Epithelial cell of esophagus (primary cell): ENCODE measurements around the gene BDNF.

Experiments used
- DNase-seq: peaks from one replicate; pipeline ENCODE4 v3.0.0; 2010; ENCODE audit warnings: low read depth
- H3K4me3 ChIP-seq: 2 replicates; pipeline ENCODE4 v1.5.1; 2011; ENCODE audit warnings: mild to moderate bottlenecking, low read length, control low read depth
- TF ChIP-seq, protein P1 (sequence below): IDR thresholded peaks from 2 replicates; pipeline ENCODE4 v1.5.1; 2011; ENCODE audit warnings: low read depth, mild to moderate bottlenecking, low read length, control low read depth, inconsistent platforms; ENCODE audit not compliant: insufficient read depth; ENCODE audit errors: missing control alignments

Gene BDNF

DNA sequence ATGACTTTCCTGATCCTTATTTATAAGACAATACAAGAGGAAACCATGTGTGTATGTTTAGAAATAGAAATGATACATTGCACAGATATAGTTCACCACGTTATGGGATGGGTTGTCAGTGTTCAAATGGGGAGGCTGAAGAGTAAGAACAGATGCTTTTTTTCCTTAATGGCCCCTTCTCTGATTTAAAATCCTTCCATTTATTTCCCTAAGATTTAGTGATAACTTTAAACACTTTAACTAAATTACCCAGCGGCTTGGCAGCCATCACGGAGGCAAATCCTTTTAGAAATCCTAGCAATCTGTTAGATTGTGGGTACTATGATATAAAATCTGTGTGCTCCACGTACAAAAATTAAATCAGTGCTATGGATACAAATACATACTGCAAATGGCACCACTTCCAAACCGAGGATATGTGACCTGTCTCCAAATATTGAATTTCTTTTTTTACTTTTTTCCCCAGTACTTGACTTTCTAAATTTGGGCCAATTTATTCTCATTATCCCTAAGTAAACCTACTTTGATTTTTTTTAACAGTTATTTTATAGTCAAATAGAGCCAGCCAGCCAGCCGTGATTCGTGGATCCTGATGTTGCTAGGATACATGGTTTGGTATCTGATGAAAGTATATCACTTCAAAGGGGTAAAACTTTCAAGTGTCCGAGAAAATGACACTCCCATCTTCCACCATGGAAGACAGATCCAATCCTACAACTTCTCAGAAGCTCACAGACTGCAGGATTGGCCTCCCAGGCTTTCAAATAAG is 46.1 kb downstream of the BDNF start:
- TF ChIP-seq, protein P1, sequence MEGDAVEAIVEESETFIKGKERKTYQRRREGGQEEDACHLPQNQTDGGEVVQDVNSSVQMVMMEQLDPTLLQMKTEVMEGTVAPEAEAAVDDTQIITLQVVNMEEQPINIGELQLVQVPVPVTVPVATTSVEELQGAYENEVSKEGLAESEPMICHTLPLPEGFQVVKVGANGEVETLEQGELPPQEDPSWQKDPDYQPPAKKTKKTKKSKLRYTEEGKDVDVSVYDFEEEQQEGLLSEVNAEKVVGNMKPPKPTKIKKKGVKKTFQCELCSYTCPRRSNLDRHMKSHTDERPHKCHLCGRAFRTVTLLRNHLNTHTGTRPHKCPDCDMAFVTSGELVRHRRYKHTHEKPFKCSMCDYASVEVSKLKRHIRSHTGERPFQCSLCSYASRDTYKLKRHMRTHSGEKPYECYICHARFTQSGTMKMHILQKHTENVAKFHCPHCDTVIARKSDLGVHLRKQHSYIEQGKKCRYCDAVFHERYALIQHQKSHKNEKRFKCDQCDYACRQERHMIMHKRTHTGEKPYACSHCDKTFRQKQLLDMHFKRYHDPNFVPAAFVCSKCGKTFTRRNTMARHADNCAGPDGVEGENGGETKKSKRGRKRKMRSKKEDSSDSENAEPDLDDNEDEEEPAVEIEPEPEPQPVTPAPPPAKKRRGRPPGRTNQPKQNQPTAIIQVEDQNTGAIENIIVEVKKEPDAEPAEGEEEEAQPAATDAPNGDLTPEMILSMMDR: no peak
- H3K4me3 ChIP-seq: no peak overlapping the region
- DNase-seq: no peak

DNA sequence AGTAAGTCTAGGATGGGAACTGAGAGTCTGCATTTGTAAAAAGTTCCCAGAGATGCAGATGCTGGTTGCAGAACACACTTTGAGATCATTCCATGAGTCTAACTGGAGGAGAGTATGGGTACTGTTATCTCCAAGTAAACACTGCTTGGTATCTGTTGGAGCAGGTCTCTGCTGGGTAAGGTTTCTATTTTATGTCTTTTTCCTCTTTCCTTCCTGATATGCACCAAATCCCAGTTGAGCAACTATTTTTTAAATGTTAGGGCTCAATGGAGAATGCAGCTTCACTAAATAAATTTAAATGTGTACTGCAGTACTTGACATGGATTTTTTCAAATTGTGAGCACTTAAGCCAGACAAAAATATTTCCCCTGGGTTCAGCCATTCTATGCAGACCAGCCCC is 48.5 kb downstream of the BDNF start:
- TF ChIP-seq, protein P1: no peak
- DNase-seq: no peak
- H3K4me3 ChIP-seq: no peak overlapping the region

DNA sequence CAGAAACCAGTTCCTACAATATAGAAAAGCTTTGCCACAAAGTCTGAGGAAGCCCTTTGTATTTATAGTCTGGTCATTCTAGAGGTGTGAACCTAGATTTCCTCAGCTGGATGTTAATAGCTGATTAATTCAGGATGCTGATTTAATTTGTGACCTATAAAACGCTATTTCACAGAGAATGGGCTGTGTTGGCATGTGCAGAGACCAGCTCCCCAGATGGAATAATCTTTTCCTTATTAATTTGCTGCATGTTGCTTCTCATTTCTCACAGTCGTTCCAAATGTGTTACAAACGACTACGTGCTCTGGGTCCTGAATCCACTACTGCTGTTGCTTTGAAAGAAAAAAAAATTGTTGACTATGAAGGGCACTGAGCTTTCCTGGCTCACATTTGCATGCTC is 49.3 kb downstream of the BDNF start:
- TF ChIP-seq, protein P1: no peak
- DNase-seq: no peak
- no peak overlapping the region for H3K4me3 ChIP-seq

DNA sequence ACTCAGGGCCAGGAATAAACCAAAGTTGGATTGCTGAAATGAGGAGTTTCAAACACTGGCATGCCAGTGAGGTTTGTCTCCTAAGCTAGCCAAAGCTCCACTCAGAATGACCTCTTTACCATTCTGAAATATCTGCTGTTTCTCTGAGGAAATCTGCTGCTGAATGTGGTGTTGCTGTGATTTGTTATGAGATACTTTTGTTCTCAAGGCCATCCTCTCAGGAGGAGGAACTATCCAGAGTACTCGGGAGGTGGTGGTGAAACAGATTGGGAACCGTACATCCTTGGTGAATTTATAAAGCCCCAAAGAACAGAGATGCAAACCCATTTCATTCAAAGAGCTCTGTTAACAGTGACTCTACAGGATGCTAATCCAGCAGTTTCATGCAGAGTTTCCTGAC is 50.5 kb downstream of the BDNF start:
- TF ChIP-seq, protein P1: no peak
- no peak for DNase-seq
- H3K4me3 ChIP-seq: no peak overlapping the region

DNA sequence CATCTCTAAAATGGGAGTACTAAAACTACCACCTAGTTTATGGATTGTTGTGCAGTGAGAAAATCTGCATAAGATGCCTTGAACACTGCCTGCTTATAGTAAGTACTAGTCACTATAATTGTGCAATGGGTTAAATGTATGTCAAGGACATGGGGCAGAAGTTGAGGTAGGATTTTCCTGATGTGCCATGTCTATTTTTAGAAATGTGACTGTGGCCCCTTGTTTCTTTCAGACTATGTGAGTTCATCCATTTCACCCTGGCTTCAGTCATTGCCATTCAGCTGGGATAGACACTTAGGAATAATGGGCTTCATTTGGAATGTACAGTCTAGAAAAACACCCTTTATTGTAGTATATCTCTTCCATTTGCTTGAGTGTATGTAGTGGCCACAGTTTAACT is 51.4 kb downstream of the BDNF start:
- H3K4me3 ChIP-seq: no peak overlapping the region
- TF ChIP-seq, protein P1: no peak
- DNase-seq: no peak

DNA sequence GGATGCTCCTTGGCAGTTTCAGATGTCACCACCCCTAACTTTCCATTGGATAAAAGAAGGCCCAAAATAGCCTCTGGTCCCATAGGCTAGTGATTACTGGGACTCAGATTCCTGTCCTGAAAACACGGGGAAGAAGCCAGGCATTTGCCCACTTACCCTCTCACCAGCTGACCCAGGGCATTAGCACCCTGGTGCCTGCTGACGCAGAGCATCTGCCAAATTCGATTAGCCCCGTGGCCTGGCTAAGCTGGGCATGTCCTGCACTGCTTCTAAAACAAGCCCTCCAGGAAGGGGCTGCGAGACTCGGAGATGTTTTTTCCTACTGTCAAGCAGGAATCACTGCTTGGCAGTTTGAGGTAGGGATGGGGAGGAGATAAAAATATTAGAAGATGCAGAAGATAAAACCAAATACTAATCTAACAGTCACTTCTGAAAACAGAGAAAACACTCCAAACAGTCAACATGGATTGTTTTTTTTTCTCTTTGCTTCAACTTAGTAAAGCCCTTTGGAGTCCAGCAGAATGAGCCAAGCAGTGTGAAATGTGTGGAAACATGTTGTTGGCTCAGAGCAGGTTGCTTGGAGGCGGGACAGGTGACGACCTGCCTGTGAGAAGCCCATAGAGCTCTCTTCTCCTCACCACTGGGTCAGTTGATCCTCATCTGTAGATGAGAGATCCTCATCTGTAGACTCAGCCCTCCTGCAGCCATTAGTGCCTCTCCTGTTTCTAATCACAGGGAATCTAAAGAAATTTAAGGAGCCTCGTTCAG is 54.0 kb downstream of the BDNF start:
- peak; percentile 59 for DNase-seq
- no peak overlapping the region for H3K4me3 ChIP-seq
- TF ChIP-seq, protein P1: no peak
